Measurements from ENCODE around the gene EPAS1. TPM values are rescaled to one million over a fixed set of nuclear protein-coding genes. Genes with fewer than 3 reads are reported as not detected.

The EPAS1 gene
- total and polyA plus RNA-seq, 9 of the 15 experiments (the other 6 are each of a cell fraction or from before 2014, with no cell fraction given) = 0.25 to 11.2 (median 4.1) TPM

GRCh38 chr2:46308081-46308480, 10.9 kb downstream of the EPAS1 start:
- FAIRE-seq (no peak), ATAC-seq (no peak), DNase-seq (ENCODE audit: extremely low read depth in 1 of 4, low spot score in 3 of 4) (no peak)
- Histone ChIP-seq H3K9me1 (ENCODE audit: control insufficient read depth, insufficient read depth, low read length) (no peaks in the 10 kb centered on the region), H3K4me3 (no peak overlapping the region), H3K4me2 (ENCODE audit: insufficient read depth, low read length) (no peak overlapping the region), H4K20me1 (replicated peaks; ENCODE audit: control insufficient read depth, insufficient read depth, low read length) (no peaks in the 10 kb centered on the region), H3K27ac (ENCODE audit: extremely low read depth, low read depth, low read length) (no peak overlapping the region), H3K4me1 (replicated peaks in 1 of 2; ENCODE audit: control insufficient read depth in 2 of 2, insufficient read depth in 2 of 2, low read length in 2 of 2) (peaks cover 7 to 10% of the 10 kb centered on the region in 2 experiments; a peak in 3 of 5 replicates), H3K27me3 (ENCODE audit: control insufficient read depth in 2 of 2, insufficient read depth in 2 of 2, low read length in 2 of 2) (no peaks in the 10 kb centered on the region), H3K36me3 (ENCODE audit: control insufficient read depth, insufficient read depth, low read length) (no peaks in the 10 kb centered on the region), H3K79me2 (ENCODE audit: control insufficient read depth, insufficient read depth, low read length) (no peaks in the 10 kb centered on the region), H3K9ac (ENCODE audit: insufficient read depth in 1 of 2, low read depth in 2 of 2, low read length in 2 of 2) (peak overlapping the region in 1 of 2 experiments; percentile 38; a peak in 1 of 4 replicates), H2AFZ (ENCODE audit: low read depth, low read length) (no peak overlapping the region), H3K9me3 (replicated peaks; ENCODE audit: control insufficient read depth, insufficient read depth, low read depth, low read length) (no peaks in the 10 kb centered on the region)
- WGBS (ENCODE audit: insufficient coverage, low coverage, missing lambda C conversion rate) = 64% methylated on average over 2 of the region's 2 CpGs
- TF ChIP-seq NFIC (IDR thresholded peaks at IDR 0.05) (peak; percentile 37), EZH2 (IDR thresholded peaks at IDR 0.05; ENCODE audit: borderline replicate concordance, low read depth, low read length) (no peak)
- intact Hi-C loops (cut with micrococcal nuclease) (no loop called here), in situ Hi-C loops (cut with MboI) (no loop called here)
- no TSS peak for BruUV-seq (replicated peaks)
- POLR2A ChIA-PET = interaction anchor here (2.0 to 3.3 kb wide), 2 partner anchors 9 to 11 kb away, joined by 9 to 16 read pairs; partner anchors contain the start of gene EPAS1
- CTCF ChIA-PET (ENCODE audit: low intra/inter-chr PET ratio) = no interaction called here

- in situ Hi-C loops (cut with MboI) = no loop called here
- CTCF ChIA-PET (ENCODE audit: low intra/inter-chr PET ratio) = no interaction called here
- BruUV-seq (replicated peaks) = no TSS peak
Observed at GRCh38 chr2:46308629-46309028, 11.4 kb downstream of the EPAS1 start.

More at GRCh38 chr2:46308629-46309028, 11.4 kb downstream of the EPAS1 start:
- WGBS (ENCODE audit: insufficient coverage, low coverage, missing lambda C conversion rate) = 36% methylated on average over 3 of the region's 3 CpGs
- H3K4me3 ChIP-seq = no peak overlapping the region
- no peak for DNase-seq (ENCODE audit: extremely low read depth in 1 of 4, low spot score in 3 of 4)
- no peaks in the 10 kb centered on the region for H3K36me3 ChIP-seq (ENCODE audit: control insufficient read depth, insufficient read depth, low read length)
- TF ChIP-seq ZNF133 (CRISPR knock-in tag; IDR thresholded peaks at IDR 0.05) = no peak
- no peak for TF ChIP-seq COPS2 (conservative IDR thresholded peaks at IDR 0.05)
- TF ChIP-seq CEBPB (tag; IDR thresholded peaks at IDR 0.05) = peak; percentile 83
- no peak for TF ChIP-seq CEBPG (CRISPR knock-in tag; IDR thresholded peaks at IDR 0.05)
- TF ChIP-seq CEBPG (tag; conservative IDR thresholded peaks at IDR 0.05 in 1 of 2, IDR thresholded peaks at IDR 0.05 in 1 of 2) = peak in 1 of 2 experiments; percentile 67; a peak in 2 of 4 replicates
- TF ChIP-seq ZFP36 (IDR thresholded peaks at IDR 0.05; ENCODE audit: low read depth, low read length, partially characterized antibody) = peak; percentile 23
- no peaks in the 10 kb centered on the region for H3K27me3 ChIP-seq (ENCODE audit: control insufficient read depth in 2 of 2, insufficient read depth in 2 of 2, low read length in 2 of 2)
- H3K4me2 ChIP-seq (ENCODE audit: insufficient read depth, low read length) = no peak overlapping the region
- H4K20me1 ChIP-seq (replicated peaks; ENCODE audit: control insufficient read depth, insufficient read depth, low read length) = no peaks in the 10 kb centered on the region
- intact Hi-C loops (cut with micrococcal nuclease) = no loop called here
- ATAC-seq = no peak
- no peaks in the 10 kb centered on the region for H3K9me1 ChIP-seq (ENCODE audit: control insufficient read depth, insufficient read depth, low read length)
- H3K27ac ChIP-seq (ENCODE audit: extremely low read depth, low read depth, low read length) = no peak overlapping the region
- H3K4me1 ChIP-seq (replicated peaks in 1 of 2; ENCODE audit: control insufficient read depth in 2 of 2, insufficient read depth in 2 of 2, low read length in 2 of 2) = peaks cover 7 to 10% of the 10 kb centered on the region in 2 experiments; a peak in 3 of 5 replicates
- H3K9ac ChIP-seq (ENCODE audit: insufficient read depth in 1 of 2, low read depth in 2 of 2, low read length in 2 of 2) = no peak overlapping the region
- no peaks in the 10 kb centered on the region for H3K9me3 ChIP-seq (replicated peaks; ENCODE audit: control insufficient read depth, insufficient read depth, low read depth, low read length)
- no peak for FAIRE-seq
- H2AFZ ChIP-seq (ENCODE audit: low read depth, low read length) = no peak overlapping the region
- no peaks in the 10 kb centered on the region for H3K79me2 ChIP-seq (ENCODE audit: control insufficient read depth, insufficient read depth, low read length)
- POLR2A ChIA-PET = interaction anchor here (1.8 to 3.3 kb wide), 3 partner anchors 9 to 11 kb away, joined by 7 to 16 read pairs (median 9); partner anchors contain the start of gene EPAS1
